H9 (cell line): Measurements from ENCODE around the gene ADAMTS2. TPM values are rescaled to one million over a fixed set of nuclear protein-coding genes. Genes with fewer than 3 reads are reported as not detected.

Experiments used
- DNase-seq: peaks from one replicate; pipeline ENCODE4 v3.0.0-alpha.2; 2017
- H2AFZ ChIP-seq: one replicate; pipeline ENCODE4 v1.6.1; 2013; ENCODE audit warnings: mild to moderate bottlenecking, low read length, control low read depth, moderate library complexity
- H2AK5ac ChIP-seq: 2 replicates; pipeline ENCODE4 v1.6.1; 2013; ENCODE audit warnings: low read length, control low read depth, mixed read lengths; ENCODE audit not compliant: insufficient read length
- H2BK120ac ChIP-seq: one replicate; pipeline ENCODE4 v1.6.1; 2013; ENCODE audit warnings: low read depth, mild to moderate bottlenecking, low read length, control low read depth, inconsistent platforms; ENCODE audit not compliant: poor library complexity, severe bottlenecking
- H2BK12ac ChIP-seq: 2 replicates; pipeline ENCODE4 v1.6.1; 2013; ENCODE audit warnings: low read length, control low read depth, mixed read lengths, low read depth; ENCODE audit not compliant: insufficient read length
- H2BK15ac ChIP-seq: 2 replicates; pipeline ENCODE4 v1.6.1; 2013; ENCODE audit warnings: low read depth, low read length, control low read depth
- H2BK20ac ChIP-seq: one replicate; pipeline ENCODE4 v1.6.1; 2013; ENCODE audit warnings: low read depth, mild to moderate bottlenecking, low read length, control low read depth, inconsistent platforms; ENCODE audit not compliant: poor library complexity, severe bottlenecking
- H2BK5ac ChIP-seq: 2 replicates; pipeline ENCODE4 v1.6.1; 2013; ENCODE audit warnings: low read length, control low read depth, mixed read lengths; ENCODE audit not compliant: insufficient read length
- H3K14ac ChIP-seq: 2 replicates; pipeline ENCODE4 v1.6.1; 2013; ENCODE audit warnings: low read length, control low read depth; ENCODE audit not compliant: insufficient read depth
- H3K18ac ChIP-seq: 2 replicates; pipeline ENCODE4 v1.6.1; 2013; ENCODE audit warnings: low read depth, mild to moderate bottlenecking, mixed read lengths, low read length, control low read depth; ENCODE audit not compliant: insufficient read length
- H3K23ac ChIP-seq: 2 replicates; pipeline ENCODE4 v1.6.1; 2013; ENCODE audit warnings: low read length, control low read depth, mixed read lengths, low read depth; ENCODE audit not compliant: insufficient read length
- H3K23me2 ChIP-seq: 2 replicates; pipeline ENCODE4 v1.6.1; 2013; ENCODE audit warnings: low read depth, mild to moderate bottlenecking, mixed read lengths, low read length, control low read depth; ENCODE audit not compliant: insufficient read length, poor library complexity, severe bottlenecking
- H3K27ac ChIP-seq: 2 replicates; pipeline ENCODE4 v1.5.1; 2013; ENCODE audit warnings: low read length, control low read depth, mixed read lengths, low read depth; ENCODE audit not compliant: insufficient read length
- H3K27me3 ChIP-seq: 2 replicates; pipeline ENCODE4 v1.6.1; 2013; ENCODE audit warnings: low read length, control low read depth, inconsistent platforms; ENCODE audit not compliant: insufficient read depth
- H3K4ac ChIP-seq: 2 replicates; pipeline ENCODE4 v1.6.1; 2013; ENCODE audit warnings: low read depth, mild to moderate bottlenecking, control low read depth, inconsistent platforms, low read length, moderate library complexity
- H3K4me1 ChIP-seq: 2 replicates; pipeline ENCODE4 v1.6.1; 2013; ENCODE audit warnings: low read length, control low read depth, inconsistent platforms; ENCODE audit not compliant: insufficient read depth
- H3K4me2 ChIP-seq: 2 replicates; pipeline ENCODE4 v1.6.1; 2013; ENCODE audit warnings: low read length, control low read depth, mixed read lengths; ENCODE audit not compliant: insufficient read length, insufficient read depth
- H3K56ac ChIP-seq: 2 replicates; pipeline ENCODE4 v1.6.1; 2013; ENCODE audit warnings: low read depth, mild to moderate bottlenecking, mixed read lengths, low read length, control low read depth; ENCODE audit not compliant: insufficient read length
- H3K79me1 ChIP-seq: 2 replicates; pipeline ENCODE4 v1.6.1; 2013; ENCODE audit warnings: low read depth, mild to moderate bottlenecking, moderate library complexity, low read length, control low read depth, inconsistent platforms; ENCODE audit not compliant: insufficient read depth, poor library complexity, severe bottlenecking
- H3K79me2 ChIP-seq: 2 replicates; pipeline ENCODE4 v1.6.1; 2013; ENCODE audit warnings: low read length, control low read depth, inconsistent platforms; ENCODE audit not compliant: insufficient read depth
- H3K9ac ChIP-seq: 2 replicates; pipeline ENCODE4 v1.6.1; 2013; ENCODE audit warnings: low read length, control low read depth, mixed read lengths; ENCODE audit not compliant: insufficient read length; ENCODE audit errors: extremely low read depth
- H3K9me3 ChIP-seq: one replicate; pipeline ENCODE4 v1.6.1; 2013; ENCODE audit warnings: low read depth, low read length, inconsistent platforms; ENCODE audit not compliant: control insufficient read depth
- H3T11ph ChIP-seq: one replicate; pipeline ENCODE4 v1.6.1; 2013; ENCODE audit warnings: mild to moderate bottlenecking, low read length, control low read depth, inconsistent platforms
- H4K20me1 ChIP-seq: one replicate; pipeline ENCODE4 v1.6.1; 2013; ENCODE audit not compliant: control insufficient read depth, insufficient read length, insufficient read depth
- H4K5ac ChIP-seq: 2 replicates; pipeline ENCODE4 v1.6.1; 2013; ENCODE audit warnings: low read depth, mild to moderate bottlenecking, mixed read lengths, low read length, control low read depth; ENCODE audit not compliant: insufficient read length
- H4K8ac ChIP-seq: replicated peaks from 2 replicates; pipeline ENCODE4 v1.6.1; 2013; ENCODE audit warnings: low read length, control low read depth, mixed read lengths, low read depth; ENCODE audit not compliant: insufficient read length
- H4K91ac ChIP-seq: 2 replicates; pipeline ENCODE4 v1.6.1; 2013; ENCODE audit warnings: low read depth, mild to moderate bottlenecking, moderate library complexity, mixed read lengths, low read length, control low read depth; ENCODE audit not compliant: insufficient read length
- H3K27ac Mint-ChIP-seq, 3 experiments: 2 replicates in 2 of 3; 3 replicates in 1 of 3; pipeline ENCODE4 v1.8.0; 2020 to 2021; ENCODE audit warnings: mixed read lengths in 3 of 3, mild to moderate bottlenecking in 1 of 3, moderate library complexity in 1 of 3
- H3K27me3 Mint-ChIP-seq: 2 replicates; pipeline ENCODE4 v1.8.0; 2021; ENCODE audit warnings: low read depth, mild to moderate bottlenecking, moderate library complexity, mixed read lengths
- H3K36me3 Mint-ChIP-seq, 3 experiments: 2 replicates in 2 of 3; 3 replicates in 1 of 3; pipeline ENCODE4 v1.8.0; 2020 to 2021; ENCODE audit warnings: low read depth in 3 of 3, mixed read lengths in 3 of 3; ENCODE audit not compliant: insufficient read depth in 1 of 3
- H3K4me1 Mint-ChIP-seq, 2 experiments: 2 replicates each; pipeline ENCODE4 v1.8.0; 2020; ENCODE audit warnings: mixed read lengths in 2 of 2
- H3K4me3 Mint-ChIP-seq, 2 experiments: 2 replicates in 1 of 2; 3 replicates in 1 of 2; pipeline ENCODE4 v1.8.0; 2020 to 2021; ENCODE audit warnings: mild to moderate bottlenecking in 2 of 2, mixed read lengths in 2 of 2, moderate library complexity in 1 of 2
- H3K9me3 Mint-ChIP-seq, 2 experiments: 2 replicates in 1 of 2; 3 replicates in 1 of 2; pipeline ENCODE4 v1.8.0; 2020; ENCODE audit warnings: mild to moderate bottlenecking in 2 of 2, mixed read lengths in 2 of 2, moderate library complexity in 1 of 2
- WGBS: extraction: QIAGEN DNeasy Blood & Tissue Kit; methylation state at CpG from one replicate; pipeline ENCODE4 v1.1.7; 2013; ENCODE audit warnings: missing lambda C conversion rate, low lambda C conversion rate, mixed read lengths; ENCODE audit not compliant: insufficient read length; ENCODE audit errors: extremely low coverage; 5-methylcytosine and 5-hydroxymethylcytosine counted together
- total RNA-seq: library from RNA; stranded (reverse); gene quantifications from 2 replicates; pipeline ENCODE4 v1.2.1, GENCODE V29; 2021
- TF ChIP-seq, protein P1 (sequence below): fragments of 200-600 bp; sonication (generic); conservative IDR thresholded peaks from 3 replicates; pipeline ENCODE4 v1.8.0; 2021; ENCODE audit warnings: antibody characterized with exemption, mild to moderate bottlenecking

ADAMTS2 gene
- total RNA-seq, 1 experiment from 2014 or later = 5.4 TPM

DNA sequence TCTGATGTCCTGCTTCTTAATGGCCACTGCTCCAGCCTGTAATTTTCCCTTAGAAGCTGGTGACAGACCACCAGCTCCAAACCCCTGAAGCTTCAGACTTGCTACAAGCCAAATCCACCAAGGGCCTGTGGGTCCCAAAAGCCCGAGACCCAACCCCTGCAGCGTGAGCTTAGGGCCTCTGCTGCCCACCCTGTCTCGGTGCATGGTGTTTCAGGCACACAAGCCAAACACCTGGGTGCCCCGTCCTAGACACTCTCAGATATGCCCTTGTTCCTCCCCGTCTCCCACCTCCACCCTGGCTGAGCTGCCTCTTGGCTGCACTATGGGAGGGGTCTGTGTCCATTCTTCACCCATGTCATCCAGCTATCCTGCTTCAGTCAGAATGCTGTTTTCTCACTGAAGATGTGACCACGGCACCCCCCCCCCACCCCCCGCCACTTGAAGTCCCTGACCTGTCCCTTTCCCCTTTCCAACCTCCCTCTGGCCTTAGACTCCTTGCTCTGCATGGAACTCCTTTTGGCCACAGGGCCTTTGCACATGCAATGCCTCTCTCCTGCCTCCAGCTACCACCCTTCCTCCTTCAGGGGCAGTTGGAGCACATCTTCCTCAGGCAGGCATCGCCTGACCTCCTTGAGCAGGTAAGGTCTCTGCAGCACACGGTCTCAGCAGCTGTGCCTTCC is 229.3 kb downstream of the ADAMTS2 start:
- no peak overlapping the region for H2AK5ac ChIP-seq

More for the DNA sequence above, 229.3 kb downstream of the ADAMTS2 start:
- H3K4me3 Mint-ChIP-seq = no peak overlapping the region
- no peak overlapping the region for H4K8ac ChIP-seq
- no peak overlapping the region for H2BK5ac ChIP-seq
- H3K27me3 Mint-ChIP-seq = peaks cover 19% of the 10 kb centered on the region
- peaks cover 24% of the 10 kb centered on the region for H3K9me3 ChIP-seq
- H3K14ac ChIP-seq = no peak overlapping the region
- no peak overlapping the region for H3K18ac ChIP-seq
- H3K23ac ChIP-seq = no peak overlapping the region
- no peaks in the 10 kb centered on the region for H3K4me1 ChIP-seq
- DNase-seq = no peak
- H3T11ph ChIP-seq = no peak overlapping the region
- H3K23me2 ChIP-seq = no peaks in the 10 kb centered on the region
- no peak overlapping the region for H2BK12ac ChIP-seq
- no peak overlapping the region for H4K91ac ChIP-seq
- WGBS = no CpG with 5 or more reads among the region's 9 CpGs
- no peaks in the 10 kb centered on the region for H3K27me3 ChIP-seq
- no peak overlapping the region for H3K4me2 ChIP-seq
- H3K9ac ChIP-seq = no peak overlapping the region
- H3K79me1 ChIP-seq = no peaks in the 10 kb centered on the region
- no peak overlapping the region for H4K5ac ChIP-seq
- H3K9me3 Mint-ChIP-seq = peaks cover 81 to 89% of the 10 kb centered on the region in 2 experiments
- no peak overlapping the region for H3K56ac ChIP-seq
- no peak overlapping the region for H3K4ac ChIP-seq
- H3K27ac ChIP-seq = no peak overlapping the region
- no peak overlapping the region for H2AFZ ChIP-seq
- no peak overlapping the region for H2BK120ac ChIP-seq
- no peaks in the 10 kb centered on the region for H4K20me1 ChIP-seq
- H3K36me3 Mint-ChIP-seq = peaks cover 7 to 18% (median 13%) of the 10 kb centered on the region in 3 experiments
- H2BK15ac ChIP-seq = no peak overlapping the region
- H3K27ac Mint-ChIP-seq = no peak overlapping the region
- H3K79me2 ChIP-seq = no peaks in the 10 kb centered on the region
- TF ChIP-seq, protein P1, sequence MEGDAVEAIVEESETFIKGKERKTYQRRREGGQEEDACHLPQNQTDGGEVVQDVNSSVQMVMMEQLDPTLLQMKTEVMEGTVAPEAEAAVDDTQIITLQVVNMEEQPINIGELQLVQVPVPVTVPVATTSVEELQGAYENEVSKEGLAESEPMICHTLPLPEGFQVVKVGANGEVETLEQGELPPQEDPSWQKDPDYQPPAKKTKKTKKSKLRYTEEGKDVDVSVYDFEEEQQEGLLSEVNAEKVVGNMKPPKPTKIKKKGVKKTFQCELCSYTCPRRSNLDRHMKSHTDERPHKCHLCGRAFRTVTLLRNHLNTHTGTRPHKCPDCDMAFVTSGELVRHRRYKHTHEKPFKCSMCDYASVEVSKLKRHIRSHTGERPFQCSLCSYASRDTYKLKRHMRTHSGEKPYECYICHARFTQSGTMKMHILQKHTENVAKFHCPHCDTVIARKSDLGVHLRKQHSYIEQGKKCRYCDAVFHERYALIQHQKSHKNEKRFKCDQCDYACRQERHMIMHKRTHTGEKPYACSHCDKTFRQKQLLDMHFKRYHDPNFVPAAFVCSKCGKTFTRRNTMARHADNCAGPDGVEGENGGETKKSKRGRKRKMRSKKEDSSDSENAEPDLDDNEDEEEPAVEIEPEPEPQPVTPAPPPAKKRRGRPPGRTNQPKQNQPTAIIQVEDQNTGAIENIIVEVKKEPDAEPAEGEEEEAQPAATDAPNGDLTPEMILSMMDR = no peak
- H3K4me1 Mint-ChIP-seq = no peaks in the 10 kb centered on the region
- H2BK20ac ChIP-seq = no peak overlapping the region
